Measurements from ENCODE around the gene ARHGAP40. TPM values are rescaled to one million over a fixed set of nuclear protein-coding genes. Genes with fewer than 3 reads are reported as not detected.

Gene ARHGAP40
- total and polyA plus RNA-seq, 2 donors (not counting 1 experiment from before 2014, with no cell fraction given), result not detected

DNA sequence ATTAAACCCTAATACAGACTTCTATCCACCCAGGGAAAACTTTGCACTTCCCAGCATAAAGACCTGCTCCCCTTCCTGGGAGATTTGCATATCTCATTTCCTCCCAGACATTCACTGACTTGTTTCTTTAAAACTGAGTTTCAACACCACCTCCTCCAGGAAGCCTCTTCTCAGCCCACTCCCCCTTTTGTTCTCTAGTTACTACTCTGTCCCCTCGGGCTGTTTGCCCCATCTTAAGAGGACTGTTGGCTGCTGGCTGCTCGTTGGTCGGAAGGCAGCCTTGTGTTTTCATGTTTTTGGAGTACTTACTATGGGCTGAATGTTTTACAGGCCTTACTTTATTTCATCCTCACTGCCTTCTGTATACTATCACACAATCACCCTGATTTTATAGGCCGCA lies 6.6 kb downstream of the ARHGAP40 start:
- Histone ChIP-seq H3K4me3 (replicated peaks in 1 of 4; ENCODE audit: control extremely low read depth in 1 of 4, insufficient read depth in 1 of 4, low read depth in 3 of 4, low read length in 4 of 4) (no peak overlapping the region), H3K9ac (ENCODE audit: insufficient read depth, low read length) (no peak overlapping the region), H2AFZ (ENCODE audit: low read length) (no peak overlapping the region), H3K4me1 (ENCODE audit: control insufficient read depth, extremely low read depth, insufficient read depth, low read length) (no peaks in the 10 kb centered on the region), H3K4me2 (ENCODE audit: extremely low read depth, insufficient read depth, low read length) (no peak overlapping the region), H3K36me3 (ENCODE audit: control insufficient read depth, insufficient read depth, low read length) (no peaks in the 10 kb centered on the region), H3K79me2 (ENCODE audit: control insufficient read depth, insufficient read depth, low read length) (no peaks in the 10 kb centered on the region), H3K27me3 (ENCODE audit: control insufficient read depth, insufficient read depth, low read length) (peaks cover 12% of the 10 kb centered on the region), H4K20me1 (ENCODE audit: control insufficient read depth, extremely low read depth, insufficient read depth, low read length) (no peaks in the 10 kb centered on the region), H3K27ac (ENCODE audit: insufficient read depth, low read length) (no peak overlapping the region), H3K9me3 (ENCODE audit: control insufficient read depth, insufficient read depth, low read depth, low read length) (no peaks in the 10 kb centered on the region)
- no peak for TF ChIP-seq EZH2 (IDR thresholded peaks at IDR 0.05; ENCODE audit: low read length, missing control alignments)
- TF ChIP-seq, protein P1, sequence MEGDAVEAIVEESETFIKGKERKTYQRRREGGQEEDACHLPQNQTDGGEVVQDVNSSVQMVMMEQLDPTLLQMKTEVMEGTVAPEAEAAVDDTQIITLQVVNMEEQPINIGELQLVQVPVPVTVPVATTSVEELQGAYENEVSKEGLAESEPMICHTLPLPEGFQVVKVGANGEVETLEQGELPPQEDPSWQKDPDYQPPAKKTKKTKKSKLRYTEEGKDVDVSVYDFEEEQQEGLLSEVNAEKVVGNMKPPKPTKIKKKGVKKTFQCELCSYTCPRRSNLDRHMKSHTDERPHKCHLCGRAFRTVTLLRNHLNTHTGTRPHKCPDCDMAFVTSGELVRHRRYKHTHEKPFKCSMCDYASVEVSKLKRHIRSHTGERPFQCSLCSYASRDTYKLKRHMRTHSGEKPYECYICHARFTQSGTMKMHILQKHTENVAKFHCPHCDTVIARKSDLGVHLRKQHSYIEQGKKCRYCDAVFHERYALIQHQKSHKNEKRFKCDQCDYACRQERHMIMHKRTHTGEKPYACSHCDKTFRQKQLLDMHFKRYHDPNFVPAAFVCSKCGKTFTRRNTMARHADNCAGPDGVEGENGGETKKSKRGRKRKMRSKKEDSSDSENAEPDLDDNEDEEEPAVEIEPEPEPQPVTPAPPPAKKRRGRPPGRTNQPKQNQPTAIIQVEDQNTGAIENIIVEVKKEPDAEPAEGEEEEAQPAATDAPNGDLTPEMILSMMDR (conservative IDR thresholded peaks at IDR 0.05 in 1 of 2, IDR thresholded peaks at IDR 0.05 in 1 of 2; ENCODE audit: low read depth in 1 of 2, low read length in 2 of 2), result no peak
- DNase-seq (ENCODE audit: low read depth in 2 of 2), result no peak

DNA sequence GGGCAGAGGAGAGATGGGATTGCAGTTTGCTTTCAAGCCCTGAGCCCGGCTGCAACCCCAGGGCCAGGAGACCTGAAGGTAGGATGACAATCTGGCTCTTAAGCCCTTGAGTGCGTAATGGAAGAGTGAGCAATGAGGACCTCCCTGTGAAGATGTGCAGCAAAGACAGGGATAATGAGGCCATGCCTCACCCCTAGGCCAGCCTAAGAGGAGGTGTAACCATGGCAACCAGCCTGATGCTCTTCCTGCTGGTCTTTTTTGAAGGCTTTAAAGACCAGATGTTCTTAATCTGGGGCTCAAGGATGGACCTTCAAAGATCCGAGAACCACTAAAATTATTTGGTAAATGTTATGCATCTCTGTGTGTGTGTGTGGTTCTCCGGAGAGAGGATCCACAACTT lies 8.2 kb downstream of the ARHGAP40 start:
- no peak overlapping the region for H2AFZ ChIP-seq (ENCODE audit: low read length)
- TF ChIP-seq, protein P1 (conservative IDR thresholded peaks at IDR 0.05 in 1 of 2, IDR thresholded peaks at IDR 0.05 in 1 of 2; ENCODE audit: low read depth in 1 of 2, low read length in 2 of 2), result no peak
- no peak for TF ChIP-seq EZH2 (IDR thresholded peaks at IDR 0.05; ENCODE audit: low read length, missing control alignments)
- H3K79me2 ChIP-seq (ENCODE audit: control insufficient read depth, insufficient read depth, low read length), result no peaks in the 10 kb centered on the region
- DNase-seq (ENCODE audit: low read depth in 2 of 2), result no peak
- H3K36me3 ChIP-seq (ENCODE audit: control insufficient read depth, insufficient read depth, low read length), result no peaks in the 10 kb centered on the region
- H3K9me3 ChIP-seq (ENCODE audit: control insufficient read depth, insufficient read depth, low read depth, low read length), result no peaks in the 10 kb centered on the region
- no peak overlapping the region for H3K4me3 ChIP-seq (replicated peaks in 1 of 4; ENCODE audit: control extremely low read depth in 1 of 4, insufficient read depth in 1 of 4, low read depth in 3 of 4, low read length in 4 of 4)
- H3K4me2 ChIP-seq (ENCODE audit: extremely low read depth, insufficient read depth, low read length), result no peak overlapping the region
- no peak overlapping the region for H3K9ac ChIP-seq (ENCODE audit: insufficient read depth, low read length)
- H4K20me1 ChIP-seq (ENCODE audit: control insufficient read depth, extremely low read depth, insufficient read depth, low read length), result no peaks in the 10 kb centered on the region
- no peaks in the 10 kb centered on the region for H3K4me1 ChIP-seq (ENCODE audit: control insufficient read depth, extremely low read depth, insufficient read depth, low read length)
- no peak overlapping the region for H3K27ac ChIP-seq (ENCODE audit: insufficient read depth, low read length)
- H3K27me3 ChIP-seq (ENCODE audit: control insufficient read depth, insufficient read depth, low read length), result peaks cover 6% of the 10 kb centered on the region

DNA sequence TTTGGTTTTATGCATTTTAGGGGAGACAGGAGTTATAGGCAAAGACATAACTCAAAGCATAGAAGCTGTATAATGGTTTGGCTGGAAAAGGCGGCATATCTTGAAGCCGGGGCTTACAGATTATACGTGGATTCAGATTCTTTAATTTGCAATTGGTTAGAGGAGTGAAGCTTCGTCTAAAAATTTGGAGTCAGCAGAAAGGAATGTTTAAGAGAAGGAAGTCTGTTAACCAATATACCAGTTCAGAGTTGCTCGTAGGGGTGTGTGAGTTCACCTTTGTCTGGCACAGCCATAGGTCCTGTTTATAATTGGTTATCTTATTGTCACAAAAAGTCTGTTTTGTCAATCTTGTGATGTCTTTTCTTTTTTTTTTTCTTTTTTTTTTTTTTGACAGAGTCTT lies 8.9 kb downstream of the ARHGAP40 start:
- H3K4me3 ChIP-seq (replicated peaks in 1 of 4; ENCODE audit: control extremely low read depth in 1 of 4, insufficient read depth in 1 of 4, low read depth in 3 of 4, low read length in 4 of 4), result no peak overlapping the region
- H4K20me1 ChIP-seq (ENCODE audit: control insufficient read depth, extremely low read depth, insufficient read depth, low read length), result no peaks in the 10 kb centered on the region
- H2AFZ ChIP-seq (ENCODE audit: low read length), result no peak overlapping the region
- H3K9me3 ChIP-seq (ENCODE audit: control insufficient read depth, insufficient read depth, low read depth, low read length), result no peaks in the 10 kb centered on the region
- no peaks in the 10 kb centered on the region for H3K36me3 ChIP-seq (ENCODE audit: control insufficient read depth, insufficient read depth, low read length)
- H3K79me2 ChIP-seq (ENCODE audit: control insufficient read depth, insufficient read depth, low read length), result no peaks in the 10 kb centered on the region
- no peaks in the 10 kb centered on the region for H3K4me1 ChIP-seq (ENCODE audit: control insufficient read depth, extremely low read depth, insufficient read depth, low read length)
- no peak overlapping the region for H3K27ac ChIP-seq (ENCODE audit: insufficient read depth, low read length)
- H3K9ac ChIP-seq (ENCODE audit: insufficient read depth, low read length), result no peak overlapping the region
- no peak overlapping the region for H3K4me2 ChIP-seq (ENCODE audit: extremely low read depth, insufficient read depth, low read length)
- no peak for TF ChIP-seq EZH2 (IDR thresholded peaks at IDR 0.05; ENCODE audit: low read length, missing control alignments)
- TF ChIP-seq, protein P1 (conservative IDR thresholded peaks at IDR 0.05 in 1 of 2, IDR thresholded peaks at IDR 0.05 in 1 of 2; ENCODE audit: low read depth in 1 of 2, low read length in 2 of 2), result no peak
- DNase-seq (ENCODE audit: low read depth in 2 of 2), result peak in 1 of 2 donors; percentile 74
- peaks cover 6% of the 10 kb centered on the region for H3K27me3 ChIP-seq (ENCODE audit: control insufficient read depth, insufficient read depth, low read length)
